ENCODE results near the gene SPDYE17.
"Not testable (repeated sequence)": the region's sequence is repeated elsewhere in the genome, so short reads cannot be mapped to it uniquely, and the experiment has no call there.

SPDYE17 gene

GRCh38 chr7:77063732-77064131 is 31.6 kb upstream of the SPDYE17 start:
- DNase-seq; H2BK15ac ChIP-seq (ENCODE audit: low read depth, poor library complexity, severe bottlenecking); H3K14ac ChIP-seq (ENCODE audit: low read length in 2 of 2); H3K4me3 ChIP-seq (ENCODE audit: insufficient read depth in 1 of 2, low read depth in 1 of 2, low read length in 2 of 2); H3K36me3 ChIP-seq (ENCODE audit: control insufficient read depth in 1 of 2, insufficient read depth in 2 of 2, low read depth in 1 of 2, low read length in 2 of 2); H2AFZ ChIP-seq (ENCODE audit: low read depth, low read length); H2AK5ac ChIP-seq (ENCODE audit: low read length, severe bottlenecking); H3K23ac ChIP-seq (ENCODE audit: low read length in 2 of 2); H3K9ac ChIP-seq (ENCODE audit: low read length); H2BK12ac ChIP-seq (ENCODE audit: low read length in 2 of 2); H4K8ac ChIP-seq (ENCODE audit: low read length); H3K79me1 ChIP-seq (replicated peaks; ENCODE audit: low read length, poor library complexity, severe bottlenecking); H2BK120ac ChIP-seq (ENCODE audit: low read depth, low read length); H3K4me2 ChIP-seq (ENCODE audit: low read length, poor library complexity, severe bottlenecking); H3K9me3 ChIP-seq (ENCODE audit: control insufficient read depth, low read length); H3K27me3 ChIP-seq (ENCODE audit: control insufficient read depth in 1 of 2, insufficient read depth in 1 of 2, low read length in 2 of 2); H3K4ac ChIP-seq (ENCODE audit: low read depth in 1 of 2, low read length in 2 of 2); H3K27ac ChIP-seq (ENCODE audit: low read length, poor library complexity, severe bottlenecking); H3K4me1 ChIP-seq (ENCODE audit: control insufficient read depth, insufficient read depth, low read depth, low read length); H2BK5ac ChIP-seq (ENCODE audit: low read depth, low read length, poor library complexity, severe bottlenecking); H3K18ac ChIP-seq (ENCODE audit: low read depth in 1 of 2, low read length in 2 of 2); H4K91ac ChIP-seq (ENCODE audit: low read length): not testable (repeated sequence)
- 100% methylated on average over 1 of the region's 4 CpGs for WGBS

GRCh38 chr7:77062557-77062956 is 30.4 kb upstream of the SPDYE17 start, which contains the start of gene SPDYE18:
Gene SPDYE18 (minus strand): TSS chr7:77062558. CDS start chr7:77060512, 2,046 bp downstream.
- H2BK5ac ChIP-seq (ENCODE audit: low read depth, low read length, poor library complexity, severe bottlenecking); H3K4me2 ChIP-seq (ENCODE audit: low read length, poor library complexity, severe bottlenecking); H3K14ac ChIP-seq (ENCODE audit: low read length in 2 of 2); H4K91ac ChIP-seq (ENCODE audit: low read length); H3K23ac ChIP-seq (ENCODE audit: low read length in 2 of 2); DNase-seq; H3K18ac ChIP-seq (ENCODE audit: low read depth in 1 of 2, low read length in 2 of 2); H3K9me3 ChIP-seq (ENCODE audit: control insufficient read depth, low read length); H2BK120ac ChIP-seq (ENCODE audit: low read depth, low read length); H3K36me3 ChIP-seq (ENCODE audit: control insufficient read depth in 1 of 2, insufficient read depth in 2 of 2, low read depth in 1 of 2, low read length in 2 of 2); H2BK15ac ChIP-seq (ENCODE audit: low read depth, poor library complexity, severe bottlenecking); H4K8ac ChIP-seq (ENCODE audit: low read length); H3K4ac ChIP-seq (ENCODE audit: low read depth in 1 of 2, low read length in 2 of 2); H3K27ac ChIP-seq (ENCODE audit: low read length, poor library complexity, severe bottlenecking); H2AFZ ChIP-seq (ENCODE audit: low read depth, low read length); H3K79me1 ChIP-seq (replicated peaks; ENCODE audit: low read length, poor library complexity, severe bottlenecking); H3K27me3 ChIP-seq (ENCODE audit: control insufficient read depth in 1 of 2, insufficient read depth in 1 of 2, low read length in 2 of 2); H3K4me3 ChIP-seq (ENCODE audit: insufficient read depth in 1 of 2, low read depth in 1 of 2, low read length in 2 of 2); H3K4me1 ChIP-seq (ENCODE audit: control insufficient read depth, insufficient read depth, low read depth, low read length); H2AK5ac ChIP-seq (ENCODE audit: low read length, severe bottlenecking); H2BK12ac ChIP-seq (ENCODE audit: low read length in 2 of 2); H3K9ac ChIP-seq (ENCODE audit: low read length): not testable (repeated sequence)
- WGBS = 94% methylated on average over 4 of the region's 4 CpGs

- not testable (repeated sequence) for H3K4me2 ChIP-seq (ENCODE audit: low read length, poor library complexity, severe bottlenecking); H3K18ac ChIP-seq (ENCODE audit: low read depth in 1 of 2, low read length in 2 of 2); H3K27ac ChIP-seq (ENCODE audit: low read length, poor library complexity, severe bottlenecking); H4K8ac ChIP-seq (ENCODE audit: low read length); H3K27me3 ChIP-seq (ENCODE audit: control insufficient read depth in 1 of 2, insufficient read depth in 1 of 2, low read length in 2 of 2); H3K9me3 ChIP-seq (ENCODE audit: control insufficient read depth, low read length); H3K4me3 ChIP-seq (ENCODE audit: insufficient read depth in 1 of 2, low read depth in 1 of 2, low read length in 2 of 2); H2BK12ac ChIP-seq (ENCODE audit: low read length in 2 of 2); DNase-seq; H3K14ac ChIP-seq (ENCODE audit: low read length in 2 of 2); H3K36me3 ChIP-seq (ENCODE audit: control insufficient read depth in 1 of 2, insufficient read depth in 2 of 2, low read depth in 1 of 2, low read length in 2 of 2); H4K91ac ChIP-seq (ENCODE audit: low read length); H2BK15ac ChIP-seq (ENCODE audit: low read depth, poor library complexity, severe bottlenecking); H2BK5ac ChIP-seq (ENCODE audit: low read depth, low read length, poor library complexity, severe bottlenecking); H2BK120ac ChIP-seq (ENCODE audit: low read depth, low read length); H3K4me1 ChIP-seq (ENCODE audit: control insufficient read depth, insufficient read depth, low read depth, low read length); H3K23ac ChIP-seq (ENCODE audit: low read length in 2 of 2); H2AK5ac ChIP-seq (ENCODE audit: low read length, severe bottlenecking); H3K4ac ChIP-seq (ENCODE audit: low read depth in 1 of 2, low read length in 2 of 2); H3K79me1 ChIP-seq (replicated peaks; ENCODE audit: low read length, poor library complexity, severe bottlenecking); H2AFZ ChIP-seq (ENCODE audit: low read depth, low read length); H3K9ac ChIP-seq (ENCODE audit: low read length)
- WGBS = no CpG with 5 or more reads among the region's 10 CpGs
These were observed 5.8 kb downstream of the SPDYE17 start for GRCh38 chr7:77026349-77026748.

- H2BK12ac ChIP-seq (ENCODE audit: low read length in 2 of 2); H2BK120ac ChIP-seq (ENCODE audit: low read depth, low read length); DNase-seq; H3K27ac ChIP-seq (ENCODE audit: low read length, poor library complexity, severe bottlenecking); H3K9me3 ChIP-seq (ENCODE audit: control insufficient read depth, low read length); H3K9ac ChIP-seq (ENCODE audit: low read length); H3K27me3 ChIP-seq (ENCODE audit: control insufficient read depth in 1 of 2, insufficient read depth in 1 of 2, low read length in 2 of 2); H3K14ac ChIP-seq (ENCODE audit: low read length in 2 of 2); H2AFZ ChIP-seq (ENCODE audit: low read depth, low read length); H4K91ac ChIP-seq (ENCODE audit: low read length); H3K4ac ChIP-seq (ENCODE audit: low read depth in 1 of 2, low read length in 2 of 2); H3K18ac ChIP-seq (ENCODE audit: low read depth in 1 of 2, low read length in 2 of 2); H3K23ac ChIP-seq (ENCODE audit: low read length in 2 of 2); H2AK5ac ChIP-seq (ENCODE audit: low read length, severe bottlenecking); H4K8ac ChIP-seq (ENCODE audit: low read length); H2BK5ac ChIP-seq (ENCODE audit: low read depth, low read length, poor library complexity, severe bottlenecking); H3K4me1 ChIP-seq (ENCODE audit: control insufficient read depth, insufficient read depth, low read depth, low read length); H3K79me1 ChIP-seq (replicated peaks; ENCODE audit: low read length, poor library complexity, severe bottlenecking); H3K4me3 ChIP-seq (ENCODE audit: insufficient read depth in 1 of 2, low read depth in 1 of 2, low read length in 2 of 2); H3K4me2 ChIP-seq (ENCODE audit: low read length, poor library complexity, severe bottlenecking); H2BK15ac ChIP-seq (ENCODE audit: low read depth, poor library complexity, severe bottlenecking); H3K36me3 ChIP-seq (ENCODE audit: control insufficient read depth in 1 of 2, insufficient read depth in 2 of 2, low read depth in 1 of 2, low read length in 2 of 2): not testable (repeated sequence)
- 56% methylated on average over 2 of the region's 16 CpGs for WGBS
These were observed 22.0 kb downstream of the SPDYE17 start for GRCh38 chr7:77010074-77010680.
